Activated CD4-positive, CD25-positive, alpha-beta regulatory T cell (primary cell): ENCODE measurements around the gene GRID2IP.
A peak's percentile ranks its signal among the peaks of the same experiment; 100 is the strongest.

Source experiments
- DNase-seq, 4 experiments: peaks; one replicate each; lab custom pipeline; 2025; lab: John Stamatoyannopoulos, UW

GRID2IP gene

GRCh38 chr7:6447581-6448199, 103.6 kb downstream of the GRID2IP start, which contains the start of gene DAGLB:
Gene DAGLB, minus strand, starts transcription at chr7:6447954. Its CDS starts 112 bp downstream, at chr7:6447842.
- peak; percentile 86 to 94 (median 92) for DNase-seq
